HT1080 (cell line): Measurements from ENCODE around the gene ZNF737. TPM values are rescaled to one million over a fixed set of nuclear protein-coding genes. Genes with fewer than 3 reads are reported as not detected.
A peak's percentile ranks its signal among the peaks of the same experiment; 100 is the strongest.
"Not testable (repeated sequence)": the region's sequence is repeated elsewhere in the genome, so short reads cannot be mapped to it uniquely, and the experiment has no call there.

Source experiments
- DNase-seq: peaks from one replicate; pipeline ENCODE4 v3.0.0-alpha.2; 2015; ENCODE audit warnings: low read depth
- polyA plus RNA-seq, 2 experiments: library from polyadenylated mRNA; depleted of rRNA; stranded (reverse); fragments of >200 nt; gene quantifications; 2 replicates each; pipeline ENCODE4 v1.2.3, GENCODE V29; 2015
- total RNA-seq: library from RNA; depleted of rRNA; stranded (reverse); fragments of >200 nt; shearing (Covaris generic); gene quantifications from 2 replicates; pipeline ENCODE4 v1.2.3, GENCODE V29; 2014; rRNA removed

ZNF737 gene
- total RNA-seq: 0.07 and 0.96 TPM in 2 replicates
- not detected in 2 replicates for polyA plus RNA-seq (2015; cell fraction: cytosol; rRNA removed)
- 0.17 TPM in 2 replicates for polyA plus RNA-seq (2015; cell fraction: nucleus; rRNA removed)

DNA sequence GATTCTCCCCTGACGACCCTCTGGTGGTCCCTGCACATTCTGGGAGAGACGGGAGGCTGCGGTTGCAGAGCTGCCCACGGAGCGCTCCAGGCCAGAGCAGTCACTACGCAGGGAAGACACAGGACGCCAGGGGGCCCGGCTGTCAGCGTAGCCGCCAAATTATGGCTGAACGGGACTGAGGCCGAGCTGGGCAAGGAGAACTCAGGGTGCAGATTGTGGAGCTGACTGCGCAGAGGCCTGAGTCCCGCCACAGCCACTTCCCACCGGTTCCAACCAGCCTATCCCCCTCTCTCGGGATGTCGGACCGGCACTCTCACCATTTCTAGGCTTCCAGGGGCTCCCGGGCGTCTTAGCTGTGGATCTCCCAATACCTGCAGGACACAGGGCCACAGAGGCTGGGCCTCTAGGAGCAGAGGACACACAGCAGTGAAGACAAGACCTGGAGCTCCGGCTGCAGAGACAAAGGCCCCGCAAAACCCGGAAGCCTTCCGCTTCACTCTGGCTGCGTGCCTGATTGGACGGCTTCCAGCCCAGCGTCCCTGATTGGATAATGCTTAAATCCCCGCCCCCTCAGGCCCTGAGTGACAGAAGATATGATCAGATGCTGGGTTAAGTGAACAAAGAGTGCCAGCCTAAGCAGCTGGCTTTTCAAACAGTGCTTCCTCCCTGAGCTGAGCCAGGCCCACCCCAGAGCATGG, at the start of gene ZNF737:
ZNF737 (minus strand) TSS at position 461 of the 698 bp plus-strand sequence; CDS start at position 320, 141 bp downstream.
- peak; percentile 25 for DNase-seq

DNA sequence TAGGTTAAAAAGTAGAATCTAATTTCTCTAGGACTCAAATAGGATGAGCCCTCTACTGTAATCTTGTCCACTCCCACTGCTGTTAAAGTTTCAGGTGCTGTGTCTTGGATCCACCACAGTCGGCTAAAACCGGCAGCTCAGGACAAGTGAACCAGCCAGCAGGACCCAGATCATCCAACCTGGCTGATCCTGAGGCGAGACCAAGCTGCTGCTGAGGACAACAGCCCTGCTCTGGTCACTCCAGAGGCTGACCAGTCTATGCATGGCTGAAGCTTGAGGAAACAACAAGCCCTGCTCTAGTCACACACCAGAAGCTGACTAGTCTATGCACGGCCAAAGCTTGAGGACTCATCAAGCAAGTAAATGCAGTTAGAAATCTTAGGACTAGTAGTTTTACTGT, 49.4 kb upstream of the ZNF737 start:
- DNase-seq: not testable (repeated sequence)

DNA sequence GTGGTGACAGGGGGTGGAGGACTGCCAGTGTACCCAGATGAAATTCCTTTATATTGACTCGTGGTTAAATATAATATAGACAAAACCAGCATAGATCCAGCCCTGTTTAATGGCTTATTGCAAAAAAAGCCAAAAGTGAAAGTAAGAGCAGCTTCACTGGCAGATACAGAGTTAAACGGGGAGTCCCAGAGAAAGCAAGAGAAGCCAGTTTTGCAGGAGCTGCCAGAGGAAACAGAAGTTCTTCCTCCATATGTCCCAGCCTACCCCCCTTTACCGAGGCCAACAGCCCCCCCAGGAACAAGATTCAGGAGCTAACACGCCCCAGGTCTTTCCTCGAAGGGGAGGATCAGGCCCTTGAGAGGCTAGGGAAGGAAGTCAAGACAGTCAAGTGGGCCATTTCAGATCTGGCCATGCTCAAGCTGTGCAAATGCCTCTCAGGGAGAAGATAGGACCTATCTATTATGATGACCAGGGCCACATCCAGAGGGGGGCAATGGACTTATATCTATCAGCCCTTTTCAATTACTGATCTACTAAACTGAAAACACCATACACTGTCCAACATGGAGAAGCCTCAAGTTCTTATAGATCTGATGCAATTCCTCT, 47.2 kb upstream of the ZNF737 start:
- DNase-seq: no peak

DNA sequence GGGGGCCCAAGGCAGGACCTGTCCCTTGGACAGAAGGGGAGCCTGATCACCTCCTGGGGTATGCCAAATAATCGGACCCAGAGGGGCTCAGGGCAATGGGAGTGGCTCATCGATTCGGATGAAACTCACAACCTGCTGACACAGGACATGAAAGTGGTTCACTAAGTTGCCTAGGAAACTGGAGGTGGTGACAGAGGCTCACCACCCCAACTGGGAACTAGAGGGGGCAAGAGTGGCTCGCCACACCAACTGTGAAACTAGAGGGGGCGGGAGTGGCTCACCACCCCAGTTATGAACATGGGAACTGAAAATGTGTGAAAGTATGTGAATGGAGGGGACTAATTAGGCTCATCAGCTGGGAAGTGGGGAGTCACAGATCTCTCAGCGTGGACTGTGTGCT, 46.3 kb upstream of the ZNF737 start:
- DNase-seq: no peak

DNA sequence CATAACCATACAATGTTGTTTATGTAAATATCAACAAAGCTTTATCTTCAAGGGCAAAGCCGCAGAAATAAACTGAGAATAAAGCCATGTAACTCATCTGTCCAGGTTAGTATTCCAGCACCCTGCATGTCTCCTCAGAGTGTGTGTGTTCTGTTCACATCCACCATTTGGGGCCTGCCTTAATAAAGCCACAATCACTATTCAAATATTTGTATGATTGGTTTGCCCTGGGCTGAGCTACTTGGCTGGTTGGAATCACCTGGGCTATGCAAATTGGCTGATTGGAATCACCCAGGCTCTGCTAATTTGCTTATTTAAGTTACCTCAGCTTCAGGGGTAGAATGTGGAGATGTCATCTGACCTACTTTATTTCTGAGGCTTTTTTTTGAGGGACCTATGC, 42.4 kb upstream of the ZNF737 start:
- DNase-seq: no peak

DNA sequence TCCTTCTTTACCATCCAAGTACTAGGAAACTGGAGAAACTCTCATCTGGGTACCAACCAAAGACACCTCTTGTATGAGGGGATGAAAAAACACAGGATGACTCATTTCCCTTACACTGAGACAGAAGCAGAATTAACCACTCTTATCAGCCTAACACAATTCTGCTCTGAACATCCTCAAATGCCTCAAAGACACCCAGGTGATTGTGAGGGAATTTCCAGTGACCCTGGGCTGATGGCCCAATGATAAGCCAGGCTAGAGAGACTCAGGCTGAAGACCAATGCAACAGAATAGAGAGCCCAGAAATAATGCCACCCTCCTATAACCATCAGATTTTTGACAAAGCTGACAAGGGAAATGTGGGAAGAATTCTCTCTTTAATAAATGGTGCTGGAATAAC, 7.0 kb downstream of the ZNF737 start:
- no peak for DNase-seq

DNA sequence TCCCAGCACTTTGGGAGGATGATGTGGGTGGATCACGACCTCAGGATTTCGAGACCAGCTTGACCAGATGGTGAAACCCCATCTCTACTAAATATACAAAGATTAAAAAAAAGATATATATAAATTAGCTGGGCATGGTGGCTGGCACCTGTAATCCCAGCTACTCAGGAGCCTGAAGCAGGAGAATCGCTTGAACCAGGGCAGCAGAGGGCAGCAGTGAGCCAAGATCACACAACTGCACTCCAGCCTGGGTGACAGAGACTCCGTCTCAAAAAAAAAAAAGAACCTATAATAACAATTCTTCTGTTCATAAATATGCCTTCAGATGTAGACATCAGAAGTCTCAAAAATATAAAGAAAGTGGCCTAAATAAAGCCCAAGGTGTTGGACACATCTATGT, 7.6 kb downstream of the ZNF737 start:
- DNase-seq: no peak

DNA sequence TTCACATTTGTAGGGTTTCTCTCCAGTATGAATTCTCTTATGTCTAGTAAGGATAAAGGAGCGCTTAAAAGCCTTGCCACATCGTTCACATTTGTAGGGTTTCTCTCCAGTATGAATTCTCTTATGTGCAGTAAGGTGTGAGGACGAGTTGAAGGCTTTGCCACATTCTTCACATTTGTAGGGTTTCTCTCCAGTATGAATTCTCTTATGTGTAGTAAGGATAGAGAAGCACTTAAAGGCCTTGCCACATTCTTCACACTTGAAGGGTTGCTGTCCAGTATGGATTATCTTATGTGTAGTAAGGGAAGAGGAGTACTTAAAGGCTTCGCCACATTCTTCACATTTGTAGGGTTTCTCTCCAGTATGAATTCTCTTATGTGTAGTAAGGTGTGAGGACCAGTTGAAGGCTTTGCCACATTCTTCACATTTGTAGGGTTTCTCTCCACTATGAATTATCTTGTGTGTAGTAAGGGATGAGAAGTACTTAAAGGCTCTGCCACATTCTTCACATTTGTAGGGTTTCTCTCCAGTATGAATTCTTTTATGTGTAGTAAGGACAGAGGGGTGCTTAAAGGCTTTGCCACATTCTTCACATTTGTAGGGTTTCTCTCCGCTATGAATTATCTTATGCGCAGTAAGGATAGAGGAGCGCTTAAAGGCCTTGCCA, 20.8 kb downstream of the ZNF737 start:
- DNase-seq: not testable (repeated sequence)

DNA sequence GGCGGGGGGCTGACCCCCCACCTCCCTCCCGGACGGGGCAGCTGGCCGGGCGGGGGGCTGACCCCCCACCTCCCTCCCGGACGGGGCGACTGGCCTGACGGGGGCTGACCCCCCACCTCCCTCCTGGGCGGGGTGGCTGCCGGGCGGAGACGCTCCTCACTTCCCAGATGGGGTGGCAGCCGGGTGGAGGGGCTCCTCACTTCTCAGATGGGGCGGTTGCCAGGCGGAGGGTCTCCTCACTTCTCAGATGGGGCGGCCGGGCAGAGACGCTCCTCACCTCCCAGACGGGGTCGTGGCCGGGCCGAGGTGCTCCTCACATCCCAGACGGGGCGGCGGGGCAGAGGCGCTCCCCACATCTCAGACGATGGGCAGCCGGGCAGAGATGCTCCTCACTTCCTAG, 35.3 kb downstream of the ZNF737 start:
- not testable (repeated sequence) for DNase-seq

DNA sequence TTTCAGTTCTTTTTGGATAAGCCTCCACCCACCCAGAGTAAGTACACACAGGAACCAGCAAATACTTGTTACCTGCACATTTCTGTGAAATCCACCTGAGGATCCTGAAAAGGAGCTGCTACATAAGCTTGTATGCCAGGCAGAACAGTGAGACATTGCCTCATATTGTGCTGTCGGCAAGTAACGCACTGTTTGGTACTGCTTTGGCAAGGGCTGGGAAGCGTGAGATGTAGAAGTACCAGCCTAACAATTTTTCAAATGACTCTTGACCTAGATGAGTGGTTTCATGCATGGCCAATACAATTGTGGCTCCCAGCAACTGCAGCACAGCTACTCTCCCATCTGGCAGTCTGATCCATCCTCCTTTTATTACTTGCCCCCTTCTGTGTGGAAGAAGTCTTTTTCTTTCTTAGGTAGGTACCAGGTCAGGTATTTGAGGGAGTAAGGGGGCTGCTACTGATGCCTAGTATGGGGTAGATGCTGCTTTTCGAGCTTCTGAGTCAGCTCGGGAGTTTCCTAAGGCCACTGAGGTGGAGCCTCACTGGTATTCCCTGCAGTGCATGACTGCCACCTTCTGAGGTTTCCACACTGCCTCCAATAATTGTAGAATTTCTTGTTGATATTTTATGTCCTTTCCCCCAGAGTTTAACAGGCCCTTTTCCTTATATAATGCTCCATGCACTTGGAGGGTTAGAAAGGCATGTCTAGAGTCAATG, 52.2 kb downstream of the ZNF737 start:
- no peak for DNase-seq

DNA sequence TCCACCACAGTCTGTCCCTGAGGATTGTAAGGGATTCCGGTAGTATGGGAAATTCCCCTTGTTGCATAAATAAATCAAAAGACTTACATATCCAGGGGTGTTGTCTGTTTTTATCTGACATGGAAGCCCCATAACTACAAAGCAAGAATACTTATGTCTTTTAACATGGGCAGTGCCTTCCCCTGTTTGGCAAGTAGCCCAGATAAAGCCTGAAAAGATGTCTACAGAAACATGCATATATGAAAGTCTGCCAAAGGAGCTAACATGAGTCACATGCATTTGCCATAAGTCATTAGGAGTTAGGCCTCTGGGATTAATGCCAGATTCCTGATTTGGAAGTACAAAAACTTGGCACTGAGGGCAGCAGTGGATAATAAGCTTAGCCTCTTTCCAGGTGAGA, 62.1 kb downstream of the ZNF737 start:
- no peak for DNase-seq

Other genes starting within 250 kb of the ZNF737 start
- gene ZNF626, start 95.8 kb upstream of the ZNF737 start, total RNA-seq: not detected in 2 replicates
- not detected in 2 replicates for gene ZNF66, start 210.5 kb upstream of the ZNF737 start, total RNA-seq